DMS53 treated with DMSO at 0.1 percent for 48 hours (cell line): ENCODE data around the gene ZNF785.
A peak's percentile ranks its signal among the peaks of the same experiment; 100 is the strongest.
"Not testable (repeated sequence)": the region's sequence is repeated elsewhere in the genome, so short reads cannot be mapped to it uniquely, and the experiment has no call there.

ENCODE experiments used
- DNase-seq: peaks from one replicate; lab custom pipeline; 2025; ENCODE audit not compliant: unreplicated experiment; lab: John Stamatoyannopoulos, UW

The ZNF785 gene

DNA sequence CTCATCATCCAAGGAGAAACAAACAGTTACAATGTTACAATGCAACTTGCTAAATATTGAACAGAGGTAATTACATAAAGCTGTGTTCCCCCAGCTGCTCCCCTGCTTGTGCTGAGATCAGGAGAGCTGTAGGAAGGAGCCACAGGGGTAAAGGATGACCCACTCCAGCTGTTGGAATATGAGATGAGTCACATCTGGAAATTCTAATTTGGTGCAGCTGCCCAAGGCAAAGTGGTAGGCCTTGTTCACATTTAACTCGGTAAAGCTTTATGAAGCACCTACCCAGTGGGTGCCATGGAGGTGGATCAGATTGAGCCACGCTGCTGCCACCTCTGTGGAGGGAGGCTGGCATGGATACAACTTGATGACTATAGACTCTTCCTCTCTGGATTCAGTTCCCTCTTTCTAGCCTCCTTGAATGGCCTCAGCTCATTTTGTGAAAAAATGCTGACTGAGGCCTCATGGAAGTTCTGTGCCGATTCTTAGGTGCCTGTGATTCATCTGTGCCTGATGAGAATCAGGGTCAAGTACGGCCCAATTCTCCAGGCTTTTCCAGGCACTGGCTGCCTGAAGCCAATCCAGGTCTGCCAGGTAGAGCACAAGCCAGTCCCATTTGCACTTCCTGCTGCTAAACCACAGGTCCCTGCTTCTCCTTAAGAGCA, 17.2 kb upstream of the ZNF785 start:
- DNase-seq, result no peak

DNA sequence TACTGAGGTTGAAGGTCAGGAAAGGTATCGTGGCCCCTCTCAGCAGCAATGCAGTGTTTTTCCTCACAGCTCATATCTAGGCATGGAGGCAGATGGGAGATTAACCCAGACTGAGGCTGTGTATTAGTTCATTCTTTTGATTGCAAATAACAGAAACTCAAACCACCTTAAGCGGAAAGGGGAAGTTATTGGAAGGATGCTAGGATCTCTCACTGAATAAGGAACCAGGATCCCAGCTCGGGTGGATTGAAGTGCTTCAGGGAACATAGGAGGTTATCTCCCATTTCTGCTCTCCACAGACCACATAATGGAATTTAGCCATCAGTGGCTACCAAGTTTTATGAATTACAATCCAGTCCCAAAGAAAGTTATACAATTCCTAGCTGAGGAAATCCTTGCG, 16.5 kb upstream of the ZNF785 start:
- no peak for DNase-seq

DNA sequence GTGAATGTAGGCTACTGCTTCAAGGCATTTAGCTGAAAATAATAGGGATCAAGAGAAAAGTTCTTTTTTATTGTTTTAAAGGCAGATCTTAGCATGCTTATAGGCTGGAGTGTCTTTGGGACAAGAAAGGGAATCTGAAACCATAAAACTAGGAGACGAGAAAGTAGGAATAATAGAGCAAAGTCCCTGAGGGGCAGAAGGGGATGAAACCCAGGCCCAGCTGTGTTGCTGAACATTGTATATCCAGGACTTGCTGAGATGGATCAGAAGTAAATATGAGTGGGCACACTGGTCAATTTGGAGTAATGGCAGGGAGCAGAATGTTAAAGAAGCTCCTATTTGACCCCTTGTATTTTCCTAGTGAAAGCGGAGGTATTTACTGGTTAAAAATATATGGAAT, 15.4 kb upstream of the ZNF785 start:
- DNase-seq, result no peak

DNA sequence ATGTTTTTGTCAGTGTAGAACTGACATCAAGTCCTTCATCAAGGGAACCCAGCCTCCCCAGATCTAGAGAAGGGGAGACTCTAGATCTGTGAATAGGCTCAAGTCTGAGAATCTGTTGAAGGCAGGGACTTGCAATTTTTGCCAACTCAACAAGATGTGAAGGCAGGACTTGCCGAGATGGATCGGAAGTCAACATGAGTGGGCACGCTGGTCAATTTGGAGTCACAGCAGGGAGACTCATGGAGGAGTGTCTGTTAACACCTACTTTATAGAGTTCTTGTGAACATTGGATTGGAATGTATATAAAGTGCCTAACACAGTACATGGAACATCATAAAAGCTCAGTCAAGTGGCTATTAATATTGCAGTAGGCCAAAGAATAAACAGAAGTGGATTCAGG, 14.7 kb upstream of the ZNF785 start:
- DNase-seq, result no peak

DNA sequence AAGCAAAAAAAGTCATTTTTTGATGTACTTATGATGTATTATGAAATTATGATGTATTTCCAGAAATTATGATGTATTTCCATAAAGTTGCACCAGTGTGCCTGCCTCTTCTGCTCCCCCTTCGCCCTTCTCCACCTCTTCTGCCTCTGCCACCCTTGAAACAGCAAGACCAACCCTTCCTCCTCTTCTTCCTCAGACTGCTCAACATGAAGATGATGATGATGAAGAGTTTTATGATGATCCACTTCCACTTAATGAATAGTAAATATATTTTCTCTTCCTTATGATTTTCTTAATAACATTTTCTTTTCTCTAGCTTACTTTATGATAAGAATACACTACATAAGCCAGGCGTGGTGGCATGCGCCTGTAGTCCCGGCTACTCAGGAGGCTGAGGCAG, 7.4 kb upstream of the ZNF785 start:
- no peak for DNase-seq

DNA sequence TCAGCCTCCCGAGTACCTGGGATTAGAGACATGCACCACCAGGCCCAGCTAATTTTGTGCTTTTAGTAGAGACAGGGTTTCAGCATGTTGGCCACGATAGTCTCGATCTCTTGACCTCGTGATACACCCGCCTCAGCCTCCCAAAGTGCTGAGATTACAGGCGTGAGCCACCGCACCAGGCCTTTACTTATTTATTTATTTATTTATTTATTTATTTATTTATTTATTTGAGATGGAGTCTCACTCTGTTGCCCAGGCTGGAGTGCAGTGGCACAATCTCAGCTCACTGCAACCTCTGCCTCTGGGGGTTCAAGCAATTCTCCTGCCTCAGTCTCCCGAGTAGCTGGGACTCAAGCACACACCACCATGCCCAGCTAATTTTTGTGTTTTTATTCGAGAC, 5.4 kb upstream of the ZNF785 start:
- DNase-seq, result not testable (repeated sequence)

DNA sequence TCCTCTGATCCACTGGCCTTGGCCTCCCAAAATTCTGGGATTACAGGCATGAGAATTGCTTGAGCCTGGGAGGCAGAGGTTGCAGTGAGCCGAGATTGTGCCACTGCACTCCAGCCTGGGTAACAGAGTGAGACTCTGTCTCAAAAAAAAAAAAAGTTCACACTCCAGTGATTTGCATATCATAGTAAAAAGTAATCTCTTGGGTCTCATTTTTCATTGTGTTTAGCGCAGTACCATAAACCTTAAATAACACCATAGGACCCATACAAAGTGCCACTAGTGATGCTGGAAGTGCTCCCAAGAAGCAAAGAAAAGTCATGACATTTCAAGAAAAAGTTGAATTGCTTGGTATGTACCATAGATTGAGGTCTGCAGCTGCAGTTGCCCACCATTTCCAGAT, 4.1 kb upstream of the ZNF785 start:
- not testable (repeated sequence) for DNase-seq

DNA sequence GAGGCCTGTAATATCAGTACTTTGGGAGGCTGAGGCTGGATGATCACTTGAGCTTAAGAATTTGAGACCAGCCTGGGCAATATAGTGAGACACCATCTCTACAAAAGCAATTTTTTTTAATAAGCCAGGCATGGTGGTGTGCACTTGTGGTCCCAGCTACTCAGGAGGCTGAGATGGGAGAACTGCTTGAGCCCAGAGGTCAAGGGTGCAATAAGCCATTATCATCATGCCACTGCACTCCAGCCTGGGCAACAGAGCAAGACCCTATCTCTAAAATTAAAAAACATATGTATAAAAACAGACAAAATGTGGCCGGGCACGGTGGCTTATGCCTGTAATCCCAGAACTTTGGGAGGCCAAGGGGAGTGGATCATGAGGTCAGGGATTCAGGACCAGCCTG, 3.2 kb upstream of the ZNF785 start:
- no peak for DNase-seq

DNA sequence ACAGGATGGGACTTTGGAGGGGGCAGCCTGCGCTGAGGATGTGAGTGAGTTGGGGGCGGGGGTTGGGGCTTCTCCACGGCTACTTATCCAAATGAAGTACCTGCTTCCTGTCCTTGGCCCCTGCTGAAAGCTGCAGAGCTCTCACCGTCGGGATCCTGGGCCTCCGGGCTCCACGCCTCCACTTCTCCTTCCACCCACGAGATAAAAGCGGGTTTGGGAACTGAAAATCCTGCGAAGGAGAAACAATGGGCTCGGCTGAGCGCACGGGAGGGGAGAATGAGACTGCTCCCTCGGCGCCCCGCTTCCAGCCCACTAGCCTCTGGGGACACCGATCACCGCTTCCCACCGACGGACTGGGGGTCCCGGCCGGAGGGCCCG, 486 bp downstream of the ZNF785 start:
- no peak for DNase-seq

DNA sequence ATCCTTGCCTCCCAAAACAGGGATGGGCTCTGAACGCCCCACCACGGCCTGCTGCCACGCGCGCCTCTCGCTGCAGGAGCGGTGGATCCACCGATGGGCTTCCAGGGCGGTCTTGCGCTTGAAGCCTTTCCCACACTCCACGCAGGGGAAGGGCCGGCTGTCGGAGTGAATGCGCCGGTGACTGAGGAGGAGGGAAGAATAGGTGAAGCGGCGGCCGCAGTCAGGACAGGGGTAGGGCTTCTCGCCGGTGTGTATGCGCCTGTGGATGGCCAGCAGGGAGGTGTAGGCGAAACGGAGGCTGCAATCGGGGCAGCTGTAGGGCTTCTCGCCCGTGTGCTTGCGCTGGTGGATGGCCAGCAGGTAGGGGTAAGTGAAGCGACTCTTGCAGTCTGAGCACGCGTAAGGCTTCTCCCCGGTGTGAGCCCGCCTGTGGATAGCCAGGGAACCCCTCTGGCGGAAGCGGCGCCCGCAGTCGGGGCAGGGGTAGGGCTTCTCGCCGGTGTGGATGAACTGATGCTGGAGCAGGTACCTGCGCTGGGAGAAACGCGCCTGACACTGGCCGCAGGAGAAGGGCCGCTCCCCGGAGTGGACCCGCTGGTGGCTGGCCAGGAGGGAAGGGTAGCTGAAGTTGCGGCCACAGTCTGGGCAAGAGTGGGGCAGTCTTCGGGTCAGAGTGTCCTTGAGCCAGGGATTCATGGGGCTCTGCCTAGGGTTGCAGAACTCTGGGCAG, 2.7 kb downstream of the ZNF785 start:
- no peak for DNase-seq

DNA sequence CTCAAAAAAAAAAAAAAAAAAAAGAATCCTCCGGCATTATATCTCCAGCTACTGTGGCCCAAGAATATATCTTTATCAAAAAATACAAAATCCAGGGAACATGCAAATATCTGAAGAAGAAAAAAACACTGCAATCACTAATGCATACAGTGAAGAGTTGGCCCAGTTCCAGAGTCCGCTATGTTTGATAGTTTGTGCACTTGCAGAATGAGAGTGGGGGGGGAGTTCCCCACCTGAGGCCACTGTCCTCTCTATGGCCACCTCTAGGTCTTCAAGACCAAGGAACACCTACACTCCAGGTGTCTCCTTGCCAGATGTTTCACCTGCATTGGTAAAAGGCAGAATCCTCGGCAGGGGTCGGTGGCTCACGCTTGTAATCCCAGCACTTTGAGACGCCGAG, 4.0 kb downstream of the ZNF785 start:
- DNase-seq, result no peak

DNA sequence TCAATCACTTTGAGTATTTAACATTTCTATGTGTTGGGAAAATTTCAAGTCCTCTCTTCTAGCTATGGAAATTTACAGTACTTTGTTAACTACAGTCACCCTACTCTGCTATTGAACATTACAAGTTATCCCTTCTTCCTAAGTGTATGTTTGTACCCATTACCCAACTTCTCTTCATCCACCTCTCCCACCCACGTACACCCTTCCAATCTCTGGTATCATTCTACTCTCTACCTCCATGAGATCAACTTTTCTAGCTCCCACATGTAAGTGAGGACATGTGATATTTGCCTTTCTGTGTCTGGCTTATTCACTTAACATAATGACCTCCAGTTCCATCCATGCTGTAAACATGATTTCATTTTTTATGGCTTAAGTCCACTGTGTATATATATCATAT, 10.8 kb downstream of the ZNF785 start:
- DNase-seq, result no peak

DNA sequence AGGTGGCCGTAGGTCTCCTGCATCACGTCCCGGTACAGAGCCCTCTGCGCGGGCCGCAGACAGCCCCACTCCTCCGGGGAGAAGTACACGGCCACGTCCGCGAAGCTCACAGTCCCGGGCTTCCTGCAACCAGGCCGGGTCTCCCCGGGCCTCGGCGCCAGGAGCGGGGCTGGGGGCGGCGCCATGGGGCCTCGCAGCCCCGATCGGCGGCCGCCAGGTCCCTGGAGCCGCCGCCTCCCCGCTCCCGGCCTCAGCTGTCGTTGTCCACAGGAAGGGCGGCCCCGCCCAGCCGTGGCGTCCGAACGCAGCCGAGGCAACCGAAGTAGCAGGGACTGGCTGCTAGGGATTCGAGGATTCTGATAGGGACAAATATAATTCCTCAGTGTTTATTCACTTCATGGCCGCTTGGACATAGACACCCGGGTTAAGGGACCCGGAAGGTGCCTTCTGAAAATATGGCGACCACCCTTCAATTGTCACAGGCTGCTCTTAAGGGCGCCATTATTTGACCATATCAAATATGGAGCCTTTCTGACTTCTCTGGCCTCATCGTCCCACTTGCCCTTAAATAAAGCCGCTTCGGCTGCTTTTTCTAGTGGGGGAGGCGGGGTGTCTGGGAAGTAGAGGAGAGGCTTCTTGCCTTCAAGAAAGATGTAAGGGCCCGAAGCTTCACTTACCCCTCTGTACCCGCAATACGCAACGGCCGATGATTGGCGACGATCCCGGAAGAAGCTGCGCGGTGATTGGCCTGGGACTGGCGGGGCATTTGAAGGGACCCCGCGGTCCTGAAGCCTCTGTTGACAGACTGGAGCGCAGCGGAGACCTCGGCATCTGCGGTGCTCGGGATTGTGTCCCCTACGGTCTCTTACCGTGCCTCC, 13.8 kb downstream of the ZNF785 start, which contains the start of gene ZNF688:
Gene ZNF688, minus strand, starts transcription at position 270 of the 878 bp plus-strand sequence. Its CDS starts 85 bp downstream, at position 185.
- DNase-seq, result peak; percentile 84

DNA sequence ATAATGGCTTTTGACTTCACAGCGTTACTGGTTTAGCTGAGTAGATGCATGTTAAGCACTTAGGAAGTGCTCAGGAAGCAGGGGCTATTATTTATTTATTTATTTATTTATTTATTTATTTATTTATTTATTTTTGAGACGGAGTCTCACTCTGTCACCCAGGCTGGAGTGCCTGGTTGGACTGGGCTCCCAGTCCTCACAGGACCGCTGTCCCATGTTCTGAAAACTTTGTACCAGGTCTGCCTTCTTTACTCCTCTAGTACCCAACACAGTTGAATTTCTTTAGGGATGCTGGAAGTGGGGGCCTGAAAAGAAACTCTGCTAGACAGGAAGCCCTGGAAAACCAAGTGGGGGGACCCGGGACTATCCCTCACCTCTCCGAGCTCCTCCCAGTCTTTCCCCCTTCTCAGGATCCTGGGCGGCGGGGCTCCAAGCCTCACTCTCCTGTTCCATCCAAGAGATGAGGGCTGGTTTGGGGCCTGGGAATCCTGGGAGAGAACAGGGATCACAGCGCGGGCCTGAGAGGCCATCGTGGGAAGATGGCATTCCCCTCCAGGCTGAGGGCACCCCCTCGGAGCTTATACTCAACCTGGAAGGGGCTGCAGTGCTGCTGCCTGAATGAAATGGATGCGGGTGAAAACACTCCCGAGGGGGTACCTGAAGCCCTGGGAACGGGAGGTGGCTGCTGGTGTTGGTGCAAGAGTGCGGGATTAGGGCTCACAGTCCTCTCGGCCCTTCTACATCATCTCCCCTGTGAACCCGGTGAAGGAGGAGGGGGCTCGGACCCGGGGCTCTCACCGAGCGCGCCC, 14.7 kb downstream of the ZNF785 start:
- peak; percentile 21 for DNase-seq

DNA sequence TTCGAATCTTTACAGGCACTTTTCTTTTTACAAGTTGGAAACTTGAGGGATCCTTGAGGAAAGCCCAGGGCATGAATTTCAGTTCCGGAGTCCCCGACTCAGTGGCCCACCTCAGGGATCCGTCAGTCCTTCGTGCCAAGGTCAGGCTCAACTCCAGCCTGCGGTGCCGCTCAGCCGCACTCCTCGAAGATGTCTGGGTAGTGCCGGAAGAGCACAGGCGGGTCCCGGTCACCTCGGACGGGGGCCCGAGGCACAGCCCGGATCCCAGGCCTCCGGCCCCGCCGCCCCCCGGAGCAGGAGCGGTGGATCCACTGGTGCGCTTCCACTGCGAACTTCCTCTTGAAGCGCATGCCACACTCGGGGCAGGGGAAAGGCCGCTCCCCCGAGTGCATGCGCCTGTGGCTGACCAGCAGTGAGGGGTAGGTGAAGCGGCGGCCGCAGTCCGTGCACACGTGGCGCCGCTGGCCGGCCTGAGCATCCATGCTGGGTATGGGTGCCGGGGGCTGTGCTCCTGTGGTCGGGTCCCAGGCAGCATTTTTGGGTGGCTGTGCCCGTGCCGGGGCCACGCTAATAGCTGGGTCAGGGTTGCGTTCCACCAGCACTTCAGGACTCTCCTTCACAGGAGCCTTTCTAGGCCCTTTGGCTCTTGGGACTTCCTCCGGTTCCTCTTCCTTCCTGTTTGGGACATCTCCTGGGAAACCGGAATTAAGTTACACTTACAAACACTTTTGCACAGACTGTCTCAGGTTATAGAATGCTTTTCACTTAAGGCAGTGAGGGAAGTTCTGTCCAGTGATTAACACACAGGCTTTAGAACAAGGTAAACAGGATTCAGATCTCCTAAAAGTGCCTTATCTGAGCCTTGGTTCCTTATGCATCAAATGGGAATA, 15.5 kb downstream of the ZNF785 start:
- DNase-seq, result no peak

DNA sequence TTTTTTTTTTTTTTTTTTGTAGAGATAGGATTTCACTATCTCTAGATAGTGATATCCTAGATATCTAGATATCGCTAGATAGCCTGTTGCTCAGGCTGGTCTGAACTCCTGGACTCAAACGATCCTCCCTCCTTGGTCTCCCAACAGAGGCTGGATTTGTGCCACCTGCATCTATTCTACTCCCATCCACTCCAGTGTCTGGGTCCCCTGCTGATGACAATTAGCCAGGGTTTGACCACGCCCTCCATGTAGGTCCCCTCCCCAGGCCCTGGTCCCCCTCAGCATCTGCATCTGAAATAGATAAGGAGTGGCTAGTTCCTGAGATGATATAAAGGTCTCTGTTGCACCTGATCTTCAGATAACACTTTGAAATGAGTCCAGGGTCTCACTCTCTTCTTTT, 16.2 kb downstream of the ZNF785 start:
- DNase-seq, result no peak

DNA sequence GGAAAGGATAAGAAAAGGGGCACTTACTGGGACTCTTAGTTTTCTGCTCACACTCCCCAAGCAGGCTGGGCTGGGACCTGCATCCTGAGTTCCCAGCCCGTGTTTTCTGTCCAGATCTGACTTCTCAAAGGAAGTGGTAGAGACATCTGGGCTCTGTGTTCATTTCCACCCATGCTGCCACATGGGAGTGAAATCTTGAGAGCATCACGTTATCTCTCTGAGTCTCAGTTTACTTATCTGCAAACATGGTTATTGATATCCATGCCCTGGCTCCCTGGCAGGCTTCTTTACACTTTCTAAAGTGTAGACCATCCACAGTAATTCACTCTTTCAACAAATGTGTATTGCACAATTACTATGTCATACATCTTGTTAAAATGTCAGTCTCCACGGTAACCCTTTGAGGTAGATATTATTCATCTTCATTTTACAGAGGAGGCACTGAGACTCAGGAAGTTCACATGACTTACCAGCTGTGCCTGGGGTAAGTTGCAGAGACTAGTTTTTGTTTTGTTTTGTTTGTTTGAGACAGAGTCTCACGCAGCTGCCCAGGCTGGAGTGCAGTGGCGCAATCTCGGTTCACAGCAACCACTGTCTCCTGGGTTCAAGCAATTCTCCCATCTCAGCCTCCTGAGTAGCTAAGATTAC, 17.4 kb downstream of the ZNF785 start:
- no peak for DNase-seq

DNA sequence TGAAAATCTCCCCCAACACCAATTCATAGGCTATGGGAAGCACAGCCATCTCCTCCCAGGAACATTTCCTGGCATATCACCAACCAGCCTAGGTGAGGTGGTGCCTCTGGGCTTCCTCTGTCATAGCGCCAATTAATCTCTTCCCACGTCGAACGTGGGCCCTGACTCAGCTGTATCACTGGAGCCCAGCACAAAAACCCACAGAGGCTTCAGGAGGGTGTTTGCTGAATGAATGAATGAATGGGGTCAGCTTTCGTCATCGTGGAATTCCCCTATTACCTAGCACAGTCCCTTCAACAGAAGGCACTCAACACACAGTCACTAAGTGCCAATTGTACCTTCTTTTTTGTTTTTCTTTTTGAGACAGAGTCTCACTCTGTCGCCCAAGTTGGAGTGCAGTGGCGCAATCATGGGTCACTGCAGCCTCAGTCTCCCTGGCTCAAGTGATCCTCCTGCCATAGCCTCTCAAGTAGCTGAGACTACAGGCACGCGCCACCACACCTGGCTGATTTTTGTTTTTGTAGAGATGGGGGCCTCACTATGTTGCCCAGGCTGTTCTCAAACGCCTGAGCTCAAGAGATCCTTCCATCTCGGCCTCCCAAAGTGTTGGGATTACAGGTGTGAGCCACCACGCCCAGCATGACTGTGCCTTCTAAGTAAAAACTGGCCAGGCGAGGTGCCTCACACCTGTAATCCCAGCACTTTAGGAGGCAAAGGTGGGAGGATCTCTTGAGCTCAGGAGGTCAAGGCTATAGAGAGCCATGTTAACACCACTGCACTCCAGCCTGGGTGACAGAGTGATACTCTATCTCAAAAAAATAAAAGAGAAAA, 18.1 kb downstream of the ZNF785 start:
- DNase-seq, result no peak

DNA sequence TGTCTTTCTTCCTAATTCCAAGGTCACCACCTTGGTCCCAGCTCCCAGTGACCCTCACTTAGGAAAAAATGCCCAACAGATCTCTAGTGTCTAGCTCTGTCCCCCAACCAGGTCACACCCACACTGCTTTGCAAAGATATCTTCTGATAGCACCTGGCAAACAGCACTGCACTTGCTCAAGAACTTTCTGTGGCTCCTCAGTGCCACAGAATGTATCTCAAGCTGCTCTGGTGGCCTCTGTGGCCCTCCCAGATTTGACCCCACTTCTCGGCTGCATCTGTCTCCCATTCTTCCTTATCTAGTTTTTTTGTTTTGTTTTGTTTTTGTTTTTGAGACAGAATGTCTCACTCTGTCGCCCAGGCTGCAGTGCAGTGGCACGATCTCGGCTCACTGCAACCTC, 19.0 kb downstream of the ZNF785 start:
- DNase-seq, result no peak
